Activated CD4-positive, alpha-beta T cell treated with anti-CD3 and anti-CD28 coated beads for 4 hours (primary cell): Measurements from ENCODE around the gene OBSCN.
A peak's percentile ranks its signal among the peaks of the same experiment; 100 is the strongest.
"Not testable (repeated sequence)": the region's sequence is repeated elsewhere in the genome, so short reads cannot be mapped to it uniquely, and the experiment has no call there.

Source experiments
- DNase-seq, 2 donors: peaks; one replicate each; pipeline ENCODE4 v3.0.0-alpha.2; 2020

OBSCN gene

GRCh38 chr1:228172591-228173527, 35.0 kb upstream of the OBSCN start:
- DNase-seq = no peak

DNA sequence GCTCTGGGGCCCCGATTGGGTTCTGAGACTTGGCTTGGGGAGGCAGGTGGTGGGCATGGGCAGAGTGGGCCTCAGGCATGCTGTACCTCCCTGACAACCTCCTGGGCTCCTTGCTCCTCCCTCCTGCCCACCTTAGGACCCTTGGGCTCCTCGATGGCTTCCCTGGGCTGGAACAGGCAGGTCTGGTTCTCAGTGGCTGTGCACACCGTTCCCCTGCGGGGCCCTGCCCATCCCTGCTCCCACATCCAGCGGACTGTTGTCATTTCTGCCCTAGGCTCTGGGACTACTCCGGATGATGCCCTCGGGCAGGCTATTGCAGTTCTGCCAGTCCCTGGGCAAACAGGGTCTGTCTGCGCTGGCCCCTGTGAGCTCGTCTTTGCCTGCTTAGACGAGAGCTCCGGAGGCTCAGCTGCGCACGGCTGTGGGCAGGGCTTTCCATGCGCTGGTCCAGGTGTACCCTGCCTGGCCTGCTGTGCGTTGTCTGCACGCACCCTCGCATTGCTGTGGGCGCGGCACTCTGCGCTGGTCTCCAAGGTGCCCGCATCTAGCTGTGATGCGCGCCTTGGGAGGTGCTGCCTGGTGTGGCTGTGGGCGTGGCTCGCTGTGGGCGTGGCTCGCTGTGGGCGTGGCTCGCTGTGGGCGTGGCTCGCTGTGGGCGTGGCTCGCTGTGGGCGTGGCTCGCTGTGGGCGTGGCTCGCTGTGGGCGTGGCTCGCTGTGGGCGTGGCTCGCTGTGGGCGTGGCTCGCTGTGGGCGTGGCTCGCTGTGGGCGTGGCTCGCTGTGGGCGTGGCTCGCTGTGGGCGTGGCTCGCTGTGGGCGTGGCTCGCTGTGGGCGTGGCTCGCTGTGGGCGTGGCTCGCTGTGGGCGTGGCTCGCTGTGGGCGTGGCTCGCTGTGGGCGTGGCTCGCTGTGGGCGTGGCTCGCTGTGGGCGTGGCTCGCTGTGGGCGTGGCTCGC, 34.0 kb upstream of the OBSCN start:
- not testable (repeated sequence) for DNase-seq

- DNase-seq = no peak
Measured at GRCh38 chr1:228174482-228175315, 33.1 kb upstream of the OBSCN start.

DNA sequence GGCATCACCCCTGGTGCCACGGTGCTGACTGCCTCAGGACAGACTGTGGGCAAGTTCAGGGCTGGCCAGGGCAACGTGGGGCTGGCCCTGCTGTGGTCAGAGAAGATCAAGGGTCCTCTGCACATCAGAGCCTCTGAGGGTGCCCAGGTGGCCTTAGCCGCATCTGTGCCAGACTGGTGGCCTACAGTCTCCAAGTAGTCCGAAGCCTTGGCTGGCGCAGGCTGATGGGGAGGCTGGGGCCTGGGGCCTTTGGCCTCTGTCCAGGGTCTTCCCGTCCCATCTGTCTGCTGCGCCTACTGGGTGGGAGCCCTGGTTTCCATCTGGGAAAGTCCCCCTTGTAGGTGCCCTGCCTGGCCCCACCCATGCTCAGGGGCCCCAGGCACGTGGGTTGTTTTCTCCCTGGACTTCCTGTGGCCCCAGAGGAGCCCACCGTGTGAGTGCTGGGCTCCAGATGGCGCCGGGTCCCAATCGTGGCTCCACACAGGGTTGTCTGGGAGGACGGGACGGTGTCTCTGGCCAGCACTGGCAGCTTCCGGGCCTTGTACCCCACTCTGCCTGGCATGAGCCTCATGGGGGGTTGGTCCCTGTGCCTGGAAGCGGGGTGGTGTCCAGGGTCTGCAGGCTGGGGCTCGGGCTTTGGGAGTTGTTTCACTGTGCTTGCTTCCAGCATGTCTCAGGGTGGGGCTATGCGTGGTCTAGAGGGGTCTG, 32.4 kb upstream of the OBSCN start:
- DNase-seq = no peak

GRCh38 chr1:228176024-228176395, 31.8 kb upstream of the OBSCN start:
- DNase-seq = no peak

- DNase-seq = no peak
Measured at GRCh38 chr1:228176461-228177182, 31.2 kb upstream of the OBSCN start.

GRCh38 chr1:228177183-228177475, 30.7 kb upstream of the OBSCN start:
- DNase-seq = no peak

GRCh38 chr1:228177721-228178710, 29.8 kb upstream of the OBSCN start:
- DNase-seq = no peak

- DNase-seq = no peak
Measured at GRCh38 chr1:228178737-228179684, 28.8 kb upstream of the OBSCN start.

- DNase-seq = no peak
Measured at GRCh38 chr1:228180271-228180958, 27.4 kb upstream of the OBSCN start.

DNA sequence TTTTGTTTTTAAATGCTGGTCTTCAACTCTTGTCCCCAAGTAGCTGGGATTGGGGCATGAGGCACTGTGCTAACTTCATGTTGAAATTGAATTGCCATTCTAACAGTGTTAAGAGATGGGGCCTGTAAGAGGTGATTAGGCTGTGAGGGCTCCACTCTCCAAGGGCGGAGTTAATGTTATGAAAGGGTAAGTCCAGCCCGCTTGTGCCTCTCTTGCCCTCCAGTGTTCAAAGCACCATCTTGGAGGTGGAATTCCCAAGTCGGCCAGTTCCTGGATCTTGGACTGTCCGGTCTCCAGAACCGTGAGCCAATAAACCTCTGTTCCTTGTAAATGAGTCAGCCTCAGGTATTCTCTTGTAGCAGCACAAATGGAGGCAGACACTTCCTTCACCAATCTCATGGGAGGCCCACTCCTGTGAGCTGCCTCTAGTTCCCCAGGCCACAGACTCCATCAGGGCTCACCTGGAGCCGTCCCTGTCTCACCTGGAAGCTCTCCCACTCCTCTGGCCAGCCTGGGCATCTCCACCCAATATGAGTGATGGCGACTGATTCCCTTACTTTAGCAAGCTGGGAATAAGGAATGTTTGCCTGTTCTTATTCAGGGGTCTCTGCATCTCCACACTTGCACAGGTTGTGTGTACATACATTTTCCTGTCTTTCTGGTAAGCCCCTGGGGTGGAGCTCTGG, 26.7 kb upstream of the OBSCN start:
- no peak for DNase-seq

DNA sequence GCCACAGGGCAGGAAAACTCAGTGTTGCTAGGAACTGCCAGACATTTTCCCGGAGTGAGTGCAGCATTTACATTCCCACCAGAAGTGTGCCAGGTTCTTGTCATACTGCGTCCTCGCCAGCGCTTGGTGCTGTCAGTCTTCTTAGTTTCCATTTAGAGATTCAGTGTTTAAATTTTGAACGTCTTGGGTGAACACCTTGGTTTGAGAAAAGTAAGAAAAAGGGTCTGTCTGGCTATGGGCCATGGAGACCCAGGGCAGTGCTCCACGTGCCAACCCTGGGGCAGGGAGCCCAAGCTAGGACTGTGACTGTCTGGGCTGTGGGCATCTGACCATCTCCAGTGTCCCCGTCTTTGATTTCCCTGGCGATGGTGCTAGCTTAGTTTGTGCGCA, 26.2 kb upstream of the OBSCN start:
- no peak for DNase-seq

DNA sequence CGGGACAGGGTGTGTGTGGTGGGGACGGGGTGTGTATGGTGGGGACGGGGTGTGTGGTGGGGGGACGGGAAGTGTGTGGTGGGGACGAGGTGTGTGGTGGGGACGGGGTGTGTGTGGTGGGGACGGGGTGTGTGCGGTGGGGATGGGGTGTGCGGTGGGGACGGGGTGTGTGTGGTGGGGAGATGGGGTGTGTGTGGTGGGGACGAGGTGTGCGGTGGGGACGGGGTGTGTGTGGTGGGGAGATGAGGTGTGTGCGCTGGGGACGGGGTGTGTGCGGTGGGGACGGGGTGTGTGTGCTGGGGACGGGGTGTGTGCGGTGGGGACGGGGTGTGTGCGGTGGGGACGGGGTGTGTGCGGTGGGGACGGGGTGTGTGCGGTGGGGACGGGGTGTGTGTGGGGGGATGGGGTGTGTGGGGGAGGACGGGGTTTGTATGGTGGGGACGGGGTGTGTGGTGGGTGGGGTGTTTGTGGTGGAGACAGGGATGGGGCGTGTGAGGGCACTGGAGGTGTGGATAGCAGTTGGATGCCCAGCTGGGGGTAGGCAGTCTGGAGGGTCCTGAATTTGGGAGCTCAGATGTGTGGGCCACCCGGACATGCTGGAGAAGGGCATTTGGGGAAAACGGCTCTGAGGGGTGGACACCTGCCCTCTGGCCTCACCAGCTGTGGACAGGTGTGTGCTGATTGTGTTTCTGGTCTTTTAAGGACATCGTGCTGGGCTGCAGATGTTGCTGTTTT, 25.4 kb upstream of the OBSCN start:
- DNase-seq = no peak

DNA sequence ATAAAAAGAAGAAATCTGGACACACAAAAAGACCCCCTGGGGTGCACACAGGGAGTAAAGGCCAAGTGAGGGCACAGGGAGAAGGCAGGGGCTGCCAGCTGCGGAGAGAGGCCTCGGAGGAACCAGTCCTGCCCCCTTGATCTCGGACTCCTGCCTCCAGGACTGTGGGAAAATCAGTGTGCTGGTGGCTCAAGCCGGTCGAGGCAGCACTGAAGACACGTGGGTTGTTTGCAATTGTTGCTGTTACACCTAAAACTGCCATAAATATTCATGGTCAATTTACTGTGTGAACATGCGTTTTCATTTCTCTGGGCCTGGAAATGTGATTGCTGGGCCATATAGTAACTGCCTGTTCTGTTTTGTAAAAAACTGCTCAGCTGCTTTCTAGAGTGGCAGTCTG, 23.7 kb upstream of the OBSCN start:
- no peak for DNase-seq

GRCh38 chr1:228185641-228185965, 22.2 kb upstream of the OBSCN start:
- peak; percentile 37 to 41 for DNase-seq

DNA sequence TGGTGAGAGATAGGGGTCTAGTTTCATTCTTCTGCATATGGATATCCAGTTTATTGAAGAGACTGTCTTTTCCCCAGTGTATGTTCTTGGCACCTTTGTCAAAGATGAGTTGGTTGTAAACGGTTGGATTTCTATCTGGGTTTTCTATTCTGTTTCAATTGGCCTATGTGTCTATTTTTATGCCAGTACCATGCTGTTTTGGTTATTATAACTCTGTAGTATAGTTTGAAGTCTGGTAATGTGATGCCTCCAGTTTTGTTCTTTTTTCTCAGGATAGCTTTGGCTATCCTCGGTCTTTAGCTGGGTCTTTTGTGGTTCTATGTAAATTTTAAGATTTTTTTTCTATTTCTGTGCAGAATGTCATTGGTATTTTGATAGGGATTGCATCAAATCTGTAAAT, 19.6 kb upstream of the OBSCN start:
- DNase-seq = not testable (repeated sequence)

DNA sequence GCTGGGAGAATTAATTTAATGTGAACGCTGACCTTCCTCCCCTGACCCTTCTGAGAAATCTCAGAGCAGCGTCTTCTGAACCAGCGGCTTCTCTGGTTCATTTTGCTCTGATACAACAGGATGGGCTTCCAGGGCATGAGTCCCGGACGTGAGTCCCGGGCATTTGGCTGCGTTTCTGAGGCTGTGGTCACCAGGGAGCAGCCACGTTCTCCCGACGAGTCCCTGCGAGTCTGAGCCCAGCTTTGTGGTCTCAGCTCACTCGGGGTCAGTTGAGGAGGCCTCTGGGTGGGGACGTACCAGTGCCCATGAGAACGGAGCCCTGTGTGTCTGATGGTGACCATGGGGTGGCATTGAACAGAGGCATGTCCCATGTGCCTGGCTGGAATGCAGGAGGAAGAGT, 17.7 kb upstream of the OBSCN start:
- no peak for DNase-seq
